Gastroesophageal sphincter (tissue), 4 donors: Measurements from ENCODE around the gene ASIC3. TPM values are rescaled to one million over a fixed set of nuclear protein-coding genes. Genes with fewer than 3 reads are reported as not detected.
A peak's percentile ranks its signal among the peaks of the same experiment; 100 is the strongest.

Source experiments
- ATAC-seq: fragments of 150-250 bp; one replicate; pipeline ENCODE4 v1.9.1; 2016; ENCODE audit warnings: mild to moderate bottlenecking, moderate library complexity
- H3K27ac ChIP-seq, 4 donors: fragments of 200-600 bp; sonication (generic) in 3 of 4; 1 replicate in 3 of 4; 2 replicates in 1 of 4; pipeline ENCODE4 v1.5.1; 2016 to 2019
- H3K27me3 ChIP-seq: fragments of 200-600 bp; sonication (generic); one replicate; pipeline ENCODE4 v1.5.1; 2019
- H3K36me3 ChIP-seq, 2 donors: fragments of 200-600 bp; sonication (generic); one replicate each; pipeline ENCODE4 v1.5.1; 2019; ENCODE audit warnings: control low read depth in 1 of 2
- H3K4me1 ChIP-seq, 3 donors: fragments of 200-600 bp; sonication (generic); 1 replicate in 2 of 3; 2 replicates in 1 of 3; pipeline ENCODE4 v1.5.1; 2016 to 2019; ENCODE audit warnings: control low read depth in 2 of 3
- H3K4me3 ChIP-seq, 2 donors: fragments of 200-600 bp; sonication (generic); one replicate each; pipeline ENCODE4 v1.5.1; 2019; ENCODE audit warnings: mild to moderate bottlenecking in 1 of 2, moderate library complexity in 1 of 2
- H3K9me3 ChIP-seq, 3 donors: fragments of 200-600 bp; sonication (generic); one replicate each; pipeline ENCODE4 v1.5.1; 2017 to 2019; ENCODE audit warnings: control low read depth in 2 of 3
- EP300 ChIP-seq: sonication (generic); formaldehyde crosslinking; IDR thresholded peaks from one replicate; pipeline ENCODE4 v1.6.1; 2017; ENCODE audit warnings: antibody characterized with exemption, mild to moderate bottlenecking
- POLR2A ChIP-seq, 2 donors: fragments of 450-650 bp; IDR thresholded peaks; one replicate each; pipeline ENCODE4 v1.6.1; 2017; ENCODE audit warnings: antibody characterized with exemption in 2 of 2, mild to moderate bottlenecking in 2 of 2, moderate library complexity in 1 of 2
- POLR2AphosphoS5 ChIP-seq: sonication (generic); formaldehyde crosslinking; IDR thresholded peaks from one replicate; pipeline ENCODE4 v1.6.1; 2017; ENCODE audit warnings: antibody characterized with exemption
- WGBS, 2 donors: methylation state at CpG; one replicate each; pipeline ENCODE4 v1.1.5; 2018; ENCODE audit warnings: low coverage in 1 of 2; 5-methylcytosine and 5-hydroxymethylcytosine counted together
- total RNA-seq, 4 donors: library from RNA; depleted of rRNA; stranded (reverse); fragments of >200 nt; gene quantifications; one replicate each; pipeline ENCODE4 v1.1.0, GENCODE V29; 2016
- TF ChIP-seq, protein P1 (sequence below), 4 experiments: fragments of 200-600 bp in 2 of 4; fragments of 450-650 bp in 2 of 4; sonication (generic) in 1 of 4; IDR thresholded peaks; one replicate each; pipeline ENCODE4 v1.5.1; 2017 to 2019; ENCODE audit warnings: antibody characterized with exemption in 4 of 4, mild to moderate bottlenecking in 2 of 4, moderate library complexity in 2 of 4

Gene ASIC3
- total RNA-seq, 4 donors from 2014 or later: 1.7 to 3.1 (median 2.1) TPM; not detected in 1

DNA sequence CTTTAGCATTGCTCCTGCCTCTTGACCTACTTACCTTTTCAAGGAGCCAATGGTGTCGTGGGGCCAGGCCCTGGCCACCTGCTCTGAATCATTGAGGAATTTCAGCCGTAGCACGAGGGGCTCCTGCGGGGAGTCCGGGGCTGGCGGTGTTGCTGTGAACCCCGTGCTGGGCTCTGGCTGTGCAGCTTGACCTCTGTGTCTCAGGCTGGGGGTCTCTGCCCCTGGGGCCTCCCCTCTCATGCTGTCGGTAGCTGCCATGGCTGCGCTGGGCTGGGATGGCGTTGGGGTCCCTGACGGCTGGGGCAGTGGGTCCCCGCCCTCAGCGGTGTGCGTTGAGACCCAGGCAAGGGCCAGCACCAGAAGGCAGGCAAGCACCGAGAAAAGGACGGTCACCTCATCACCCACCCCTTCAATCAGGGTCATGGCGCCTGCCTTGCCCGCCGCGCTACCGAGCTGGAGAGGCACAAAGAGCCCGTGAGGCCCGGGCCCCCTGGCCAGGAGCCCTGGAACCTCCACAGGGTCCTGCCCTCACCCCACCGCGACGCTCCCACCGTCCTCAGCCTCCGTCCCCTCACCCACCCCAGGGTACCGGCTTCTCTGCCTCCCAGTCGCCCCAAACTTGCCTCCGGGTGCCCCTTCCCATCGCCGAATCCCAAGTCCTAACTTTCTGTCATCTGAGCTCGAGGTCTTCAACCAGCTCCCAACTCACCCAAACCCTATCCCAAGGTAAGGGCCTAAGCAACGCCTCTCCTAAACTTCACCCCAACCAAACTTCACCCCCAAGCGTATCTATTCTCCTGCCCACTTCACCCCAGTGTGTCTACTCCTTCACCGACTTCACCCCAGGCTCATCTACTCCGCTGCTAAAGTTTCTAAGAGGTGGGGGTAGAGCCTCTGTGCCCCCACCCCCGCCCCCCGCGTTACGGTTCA is 34.1 kb downstream of the ASIC3 start:
- WGBS, 2 donors: 8 to 44% methylated on average over 2 to 21 of the region's 42 CpGs
- peaks cover 8 to 79% (median 41%) of the 10 kb centered on the region in 3 donors for H3K4me1 ChIP-seq

DNA sequence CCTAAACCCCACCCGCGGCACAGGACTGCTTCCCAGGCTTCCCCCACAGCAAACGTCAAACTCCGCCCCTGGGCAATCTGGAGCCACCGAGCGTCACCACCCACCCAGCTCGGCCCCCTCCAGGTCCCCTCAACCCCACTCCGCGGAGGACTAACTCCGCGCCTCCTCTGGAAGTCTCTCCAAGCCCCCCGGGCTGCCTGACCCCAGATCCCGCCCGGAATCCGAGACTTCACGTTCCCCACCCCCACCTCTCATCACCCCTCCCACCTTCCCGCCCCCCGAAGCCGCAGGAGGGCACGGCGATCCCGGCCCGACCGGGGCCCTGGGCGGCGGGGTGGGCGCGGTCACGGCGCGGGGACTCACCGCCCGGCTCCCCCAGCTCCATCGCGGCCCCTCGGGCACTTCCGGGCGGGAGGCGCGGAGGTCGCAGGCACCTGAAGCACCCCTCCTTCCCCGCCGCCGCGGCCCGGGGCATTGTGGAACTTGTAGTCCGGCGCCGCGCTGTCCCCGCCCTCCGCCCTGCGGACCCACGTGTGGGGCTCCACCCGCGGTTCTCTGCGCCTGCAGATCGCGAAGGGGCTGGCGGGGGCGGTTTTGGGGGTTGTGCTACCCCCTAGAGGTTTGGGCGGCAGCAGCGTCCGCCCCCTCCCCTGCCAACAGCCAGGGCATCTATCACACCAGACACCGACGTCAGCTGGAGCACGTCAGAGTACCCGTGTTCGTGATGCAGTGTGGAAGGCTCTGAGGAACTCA is 34.9 kb downstream of the ASIC3 start, which contains the start of gene TMUB1:
Gene TMUB1 (minus strand): TSS at position 423 of the 753 bp plus-strand sequence. CDS start 930 bp downstream, outside the sequence.
- H3K4me3 ChIP-seq: peak within 1 kb of the TSS; percentile 81 to 98
- H3K27me3 ChIP-seq: no peaks in the 10 kb centered on the region
- peak; percentile 38 for ATAC-seq
- no peaks in the 10 kb centered on the region for H3K36me3 ChIP-seq
- TF ChIP-seq EP300 (no peak), POLR2AphosphoS5 (no peak), POLR2A (IDR thresholded peaks at IDR 0.05) (peak; percentile 54 to 57)
- TF ChIP-seq, protein P1, sequence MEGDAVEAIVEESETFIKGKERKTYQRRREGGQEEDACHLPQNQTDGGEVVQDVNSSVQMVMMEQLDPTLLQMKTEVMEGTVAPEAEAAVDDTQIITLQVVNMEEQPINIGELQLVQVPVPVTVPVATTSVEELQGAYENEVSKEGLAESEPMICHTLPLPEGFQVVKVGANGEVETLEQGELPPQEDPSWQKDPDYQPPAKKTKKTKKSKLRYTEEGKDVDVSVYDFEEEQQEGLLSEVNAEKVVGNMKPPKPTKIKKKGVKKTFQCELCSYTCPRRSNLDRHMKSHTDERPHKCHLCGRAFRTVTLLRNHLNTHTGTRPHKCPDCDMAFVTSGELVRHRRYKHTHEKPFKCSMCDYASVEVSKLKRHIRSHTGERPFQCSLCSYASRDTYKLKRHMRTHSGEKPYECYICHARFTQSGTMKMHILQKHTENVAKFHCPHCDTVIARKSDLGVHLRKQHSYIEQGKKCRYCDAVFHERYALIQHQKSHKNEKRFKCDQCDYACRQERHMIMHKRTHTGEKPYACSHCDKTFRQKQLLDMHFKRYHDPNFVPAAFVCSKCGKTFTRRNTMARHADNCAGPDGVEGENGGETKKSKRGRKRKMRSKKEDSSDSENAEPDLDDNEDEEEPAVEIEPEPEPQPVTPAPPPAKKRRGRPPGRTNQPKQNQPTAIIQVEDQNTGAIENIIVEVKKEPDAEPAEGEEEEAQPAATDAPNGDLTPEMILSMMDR (IDR thresholded peaks at IDR 0.05): peak in 2 of 4 experiments; percentile 3 to 20
- H3K4me1 ChIP-seq: peaks cover 12 to 79% (median 47%) of the 10 kb centered on the region in 3 donors
- H3K27ac ChIP-seq: peak within 1 kb of the TSS; percentile 79 to 98 (median 96)
- no peaks in the 10 kb centered on the region for H3K9me3 ChIP-seq
- WGBS, 2 donors: 3% methylated on average over 7 of the region's 69 CpGs; no CpG with 5 or more reads in 1 of the 2 donors

More for the DNA sequence above, 34.1 kb downstream of the ASIC3 start:
- H3K27ac ChIP-seq: peak overlapping the region; percentile 79 to 98 (median 96)
- H3K9me3 ChIP-seq: no peaks in the 10 kb centered on the region
- H3K36me3 ChIP-seq: peaks cover 0 to 4% of the 10 kb centered on the region in 2 donors
- no peak for TF ChIP-seq EP300
- TF ChIP-seq POLR2AphosphoS5: no peak
- no peak for TF ChIP-seq POLR2A (IDR thresholded peaks at IDR 0.05)
- TF ChIP-seq, protein P1 (IDR thresholded peaks at IDR 0.05): no peak
- H3K27me3 ChIP-seq: no peaks in the 10 kb centered on the region
- peak overlapping the region; percentile 81 to 98 for H3K4me3 ChIP-seq
- ATAC-seq: no peak

DNA sequence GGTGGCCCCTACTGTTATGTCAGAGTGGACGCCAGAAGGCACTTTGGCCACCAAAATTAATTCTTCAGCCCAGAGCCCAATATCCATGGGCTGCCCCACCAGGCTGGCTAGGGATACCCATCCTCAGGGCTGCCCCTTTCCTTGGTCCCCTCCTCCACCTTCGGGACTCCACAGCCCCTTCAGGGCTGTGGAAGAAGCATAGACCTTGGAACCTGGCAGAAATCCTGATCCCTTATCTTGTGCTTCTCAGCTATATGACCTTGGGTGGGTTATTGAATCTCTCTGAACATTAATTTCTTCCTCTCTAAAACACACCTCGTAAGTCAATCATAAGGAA is 35.5 kb downstream of the ASIC3 start:
- H3K4me1 ChIP-seq: peaks cover 15 to 79% (median 49%) of the 10 kb centered on the region in 3 donors
- no peaks in the 10 kb centered on the region for H3K27me3 ChIP-seq
- TF ChIP-seq POLR2A (IDR thresholded peaks at IDR 0.05): no peak
- TF ChIP-seq, protein P1 (IDR thresholded peaks at IDR 0.05): peak in 1 of 4 experiments; percentile 1
- peak overlapping the region in 3 of 4 donors; percentile 95 to 98 (median 96) for H3K27ac ChIP-seq
- no peaks in the 10 kb centered on the region for H3K36me3 ChIP-seq
- WGBS, 2 donors: 36 to 78% methylated on average over 1 of the region's 3 CpGs
- H3K9me3 ChIP-seq: no peaks in the 10 kb centered on the region
- H3K4me3 ChIP-seq: peak overlapping the region; percentile 81 to 98
- ATAC-seq: no peak

DNA sequence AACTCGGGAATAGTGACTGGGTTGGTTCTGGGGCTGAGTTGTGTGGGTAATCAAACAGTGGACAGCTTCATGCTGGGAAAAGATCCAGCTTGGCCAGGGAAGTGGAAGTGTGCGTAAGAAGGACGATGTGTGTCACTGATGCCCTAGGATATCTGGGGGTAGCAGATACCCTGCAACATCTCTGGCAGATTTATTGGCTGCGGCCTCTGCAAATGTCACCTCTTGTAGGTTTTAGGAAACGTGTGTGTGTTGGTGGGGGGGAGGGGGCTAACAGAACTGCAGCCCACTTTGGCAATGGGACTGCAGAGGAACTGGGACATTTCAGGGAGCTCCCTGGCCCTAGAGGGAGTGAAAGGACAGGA is 37.0 kb downstream of the ASIC3 start:
- Histone ChIP-seq H3K27ac (peak overlapping the region; percentile 68 to 98 (median 91)), H3K36me3 (no peaks in the 10 kb centered on the region), H3K4me3 (peak overlapping the region in 1 of 2 donors; percentile 88), H3K27me3 (no peaks in the 10 kb centered on the region), H3K4me1 (peaks cover 19 to 80% (median 50%) of the 10 kb centered on the region in 3 donors), H3K9me3 (no peaks in the 10 kb centered on the region)
- 33 to 38% methylated on average over 4 to 5 of the region's 5 CpGs for WGBS, 2 donors
- ATAC-seq: no peak
- no peak for TF ChIP-seq EP300
